ENCODE data around the gene SEMA5A.

The SEMA5A gene

GRCh38 chr5:9559965-9560364 is 14.1 kb upstream of the SEMA5A start:
- TF ChIP-seq CTCF (conservative IDR thresholded peaks at IDR 0.05; ENCODE audit: low read depth, low read length) = no peak
- H3K4me3 ChIP-seq (ENCODE audit: low read depth, low read length) = no peak overlapping the region
- no peak for DNase-seq (ENCODE audit: low read depth)

GRCh38 chr5:9558319-9558965 is 12.6 kb upstream of the SEMA5A start:
- no peak for DNase-seq (ENCODE audit: low read depth)
- no peak for TF ChIP-seq CTCF (conservative IDR thresholded peaks at IDR 0.05; ENCODE audit: low read depth, low read length)
- H3K4me3 ChIP-seq (ENCODE audit: low read depth, low read length) = no peak overlapping the region

- no peak for TF ChIP-seq CTCF (conservative IDR thresholded peaks at IDR 0.05; ENCODE audit: low read depth, low read length)
- DNase-seq (ENCODE audit: low read depth) = peak; percentile 77
- H3K4me3 ChIP-seq (ENCODE audit: low read depth, low read length) = no peak overlapping the region
Observed at GRCh38 chr5:9557696-9558095, 11.8 kb upstream of the SEMA5A start.

- no peak for DNase-seq (ENCODE audit: low read depth)
- no peak for TF ChIP-seq CTCF (conservative IDR thresholded peaks at IDR 0.05; ENCODE audit: low read depth, low read length)
- H3K4me3 ChIP-seq (ENCODE audit: low read depth, low read length) = no peak overlapping the region
Observed at GRCh38 chr5:9555961-9556360, 10.1 kb upstream of the SEMA5A start.

- H3K4me3 ChIP-seq (ENCODE audit: low read depth, low read length) = no peak overlapping the region
- TF ChIP-seq CTCF (conservative IDR thresholded peaks at IDR 0.05; ENCODE audit: low read depth, low read length) = no peak
- no peak for DNase-seq (ENCODE audit: low read depth)
Observed at GRCh38 chr5:9554122-9554521, 8.2 kb upstream of the SEMA5A start.

- no peak overlapping the region for H3K4me3 ChIP-seq (ENCODE audit: low read depth, low read length)
- no peak for TF ChIP-seq CTCF (conservative IDR thresholded peaks at IDR 0.05; ENCODE audit: low read depth, low read length)
- no peak for DNase-seq (ENCODE audit: low read depth)
Observed at GRCh38 chr5:9553561-9553960, 7.7 kb upstream of the SEMA5A start.

Data from choroid plexus epithelial cell (primary cell).